ENCODE data around the gene NDUFB8.
"Not testable (repeated sequence)": the region's sequence is repeated elsewhere in the genome, so short reads cannot be mapped to it uniquely, and the experiment has no call there.

NDUFB8 gene

GRCh38 chr10:100529475-100530298, at the start of gene NDUFB8:
NDUFB8 (minus strand) TSS chr10:100529871; CDS start chr10:100529851, 20 bp downstream.
- DNase-seq (ENCODE audit: low read depth), result no peak

DNA sequence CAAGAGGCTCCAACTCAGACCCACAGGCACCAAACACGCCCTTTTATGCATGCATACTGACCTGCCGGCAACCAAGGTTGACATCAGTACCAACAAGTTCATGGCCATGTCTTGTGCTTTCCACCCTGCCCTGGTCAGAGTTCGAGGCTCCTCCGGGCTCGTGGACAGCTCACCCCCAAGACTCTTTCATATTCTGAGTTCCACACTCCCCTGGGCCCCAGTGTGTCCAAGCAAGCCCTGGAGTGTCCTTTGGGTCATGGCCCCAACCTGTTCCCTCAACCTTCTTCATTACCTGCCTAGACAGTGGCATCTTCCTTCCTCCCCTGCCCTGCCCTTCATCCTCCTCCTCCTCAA, 46.6 kb upstream of the NDUFB8 start:
- no peak for DNase-seq (ENCODE audit: low read depth)

DNA sequence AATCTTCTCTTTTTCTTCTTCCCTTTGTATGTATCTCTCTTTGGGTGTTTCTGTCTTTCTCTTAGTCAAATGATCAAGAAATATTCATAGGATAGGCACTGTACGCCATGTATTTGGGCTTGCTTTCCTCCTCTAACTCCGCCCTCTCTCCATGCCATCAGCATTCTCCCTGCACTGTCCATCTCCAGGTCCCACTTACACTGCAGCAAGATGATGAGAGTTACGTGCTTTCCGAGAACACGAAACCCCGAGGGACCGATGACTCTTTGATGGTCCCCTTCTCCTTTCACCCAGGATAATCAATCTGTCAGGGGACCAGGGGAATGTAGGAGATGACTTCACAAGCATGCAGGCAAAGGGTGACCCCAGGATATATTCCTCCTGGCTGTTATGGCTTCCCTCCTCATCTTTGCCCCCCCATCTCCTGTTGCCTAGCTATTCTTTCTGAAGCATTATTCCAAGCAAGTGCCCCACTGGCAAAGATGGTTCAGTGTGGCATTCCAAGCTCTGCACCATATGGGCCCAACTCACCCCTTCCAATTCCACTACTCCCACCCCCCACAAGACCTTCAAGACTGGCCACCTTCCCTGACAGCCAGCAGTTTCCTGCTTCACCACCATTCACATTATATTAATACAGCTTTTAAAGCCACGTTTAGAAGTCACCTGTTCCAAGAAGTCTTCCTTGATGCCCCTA, 46.1 kb upstream of the NDUFB8 start:
- no peak for DNase-seq (ENCODE audit: low read depth)

DNA sequence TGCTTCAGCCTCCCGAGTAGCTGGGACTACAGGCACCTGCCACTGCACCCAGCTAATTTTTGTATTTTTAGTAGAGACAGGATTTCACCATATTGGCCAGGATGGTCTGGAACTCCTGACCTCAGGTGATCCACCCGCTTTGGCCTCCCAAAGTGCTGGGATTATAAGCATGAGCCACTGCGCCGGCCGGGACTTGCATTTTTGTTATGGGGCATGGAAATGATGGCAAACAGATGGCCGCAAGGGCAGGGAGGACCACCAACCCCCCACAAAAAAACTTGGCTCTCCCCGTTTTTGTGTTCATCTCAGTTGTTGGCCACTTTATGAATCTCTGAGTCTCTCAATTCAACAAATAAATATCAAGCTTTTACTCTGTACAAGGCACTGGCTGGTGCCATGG, 45.5 kb upstream of the NDUFB8 start:
- not testable (repeated sequence) for DNase-seq (ENCODE audit: low read depth)

DNA sequence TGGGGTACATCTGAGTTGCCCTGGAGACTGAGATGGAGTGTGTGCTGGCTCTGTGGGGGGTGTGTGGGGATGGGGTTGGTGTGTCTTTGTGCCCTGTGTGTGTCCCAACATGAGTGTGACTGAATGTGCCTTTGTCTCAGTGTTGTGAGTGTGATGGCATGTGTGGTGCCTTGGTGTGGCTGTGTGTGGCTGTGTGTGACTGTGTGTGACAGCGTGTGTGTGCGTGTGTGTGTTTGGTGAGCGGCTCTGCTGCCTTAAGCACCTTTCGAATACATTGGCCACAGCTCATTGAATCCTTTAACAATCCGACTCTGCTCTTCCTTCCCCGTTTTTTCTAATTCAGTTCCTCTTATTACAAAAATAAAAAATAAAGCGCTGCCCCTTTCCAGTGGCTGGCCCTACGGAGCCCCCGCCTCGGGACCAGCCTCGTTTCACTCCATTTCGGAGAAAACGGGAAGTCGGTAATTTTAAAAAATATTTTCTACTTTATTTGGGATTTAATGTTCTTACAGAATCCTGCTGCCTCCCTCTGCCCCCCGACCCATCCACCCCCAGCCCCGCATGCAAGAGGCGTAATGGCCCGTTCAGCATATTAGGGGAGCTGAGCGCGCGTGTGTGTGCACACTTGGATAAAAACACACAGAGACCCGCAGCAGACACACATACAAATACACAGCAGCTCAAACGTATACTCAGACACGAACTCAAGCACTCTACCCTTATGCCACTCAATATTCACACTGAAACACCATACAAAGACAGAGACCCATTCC, 41.6 kb upstream of the NDUFB8 start:
- no peak for DNase-seq (ENCODE audit: low read depth)

GRCh38 chr10:100570506-100570905, 40.8 kb upstream of the NDUFB8 start:
- DNase-seq (ENCODE audit: low read depth), result no peak

- no peak for DNase-seq (ENCODE audit: low read depth)
Measured at GRCh38 chr10:100569687-100570481, 40.2 kb upstream of the NDUFB8 start.

- DNase-seq (ENCODE audit: low read depth), result no peak
Measured at GRCh38 chr10:100568912-100569311, 39.2 kb upstream of the NDUFB8 start.

GRCh38 chr10:100567826-100568225, 38.2 kb upstream of the NDUFB8 start:
- no peak for DNase-seq (ENCODE audit: low read depth)

GRCh38 chr10:100567249-100567648, 37.6 kb upstream of the NDUFB8 start:
- DNase-seq (ENCODE audit: low read depth), result no peak

DNA sequence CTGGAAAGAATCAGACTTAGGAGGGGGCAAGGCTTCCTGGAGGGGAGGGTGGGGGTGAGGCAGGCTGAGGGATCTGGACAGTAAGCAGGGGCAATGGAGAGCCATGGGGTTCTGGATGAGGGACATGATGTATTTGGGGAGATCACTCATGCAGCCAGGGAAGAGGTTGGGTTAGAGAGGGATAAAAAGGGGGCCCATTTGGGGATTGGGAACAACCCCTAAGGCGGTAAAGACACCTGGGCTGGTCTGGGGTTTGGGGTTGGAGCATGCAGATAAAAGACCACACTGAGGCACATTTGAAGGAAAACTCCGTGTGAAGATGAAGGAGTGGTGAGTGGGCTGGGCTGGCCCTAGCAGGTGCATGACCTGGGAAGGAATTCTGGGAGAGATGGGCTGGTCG, 36.9 kb upstream of the NDUFB8 start:
- no peak for DNase-seq (ENCODE audit: low read depth)

- no peak for DNase-seq (ENCODE audit: low read depth)
Measured at GRCh38 chr10:100565206-100565985, 35.7 kb upstream of the NDUFB8 start.

GRCh38 chr10:100562008-100562672, 32.5 kb upstream of the NDUFB8 start:
- DNase-seq (ENCODE audit: low read depth), result peak; percentile 19

GRCh38 chr10:100561005-100561404, 31.3 kb upstream of the NDUFB8 start:
- no peak for DNase-seq (ENCODE audit: low read depth)

- DNase-seq (ENCODE audit: low read depth), result no peak
Measured at GRCh38 chr10:100560248-100560647, 30.6 kb upstream of the NDUFB8 start.

DNA sequence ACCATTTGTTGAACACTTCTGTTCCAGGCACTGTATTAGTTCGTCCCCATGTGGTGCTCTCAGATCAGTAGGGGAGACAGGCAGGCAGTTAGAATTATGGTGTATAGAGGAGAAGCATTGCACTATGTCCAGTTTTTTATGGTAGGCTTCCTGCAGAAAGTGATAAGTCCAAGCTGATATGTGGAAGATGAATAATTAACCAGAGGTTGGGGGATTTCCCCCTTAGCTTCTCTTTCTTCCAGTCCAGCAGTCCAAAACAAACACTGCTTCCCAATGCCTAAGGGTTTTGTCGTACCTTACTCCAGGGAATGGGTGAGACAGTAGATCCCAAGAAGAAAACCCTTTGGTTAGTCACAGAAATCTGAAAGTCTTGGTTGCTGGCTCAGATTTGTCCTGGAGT, 25.2 kb upstream of the NDUFB8 start:
- no peak for DNase-seq (ENCODE audit: low read depth)

DNA sequence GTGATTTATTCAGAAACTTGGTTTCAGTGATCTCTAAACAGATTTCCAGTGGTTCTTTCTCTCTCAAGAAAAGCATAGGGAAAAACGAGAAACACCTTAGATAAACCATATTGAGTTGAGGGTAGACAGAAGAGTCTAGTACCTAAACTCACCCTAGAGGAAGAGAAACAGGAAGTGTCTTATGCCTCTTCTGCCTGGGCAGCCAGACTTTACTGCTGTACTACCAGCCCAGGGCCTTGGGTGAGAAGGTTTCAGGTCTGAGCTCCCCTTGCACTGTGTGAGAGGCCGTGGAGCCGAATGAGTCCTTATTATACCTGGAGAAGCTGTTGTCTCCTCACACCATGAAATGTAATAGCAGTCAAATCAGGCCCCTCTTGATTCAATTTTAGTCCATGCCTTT, 24.3 kb upstream of the NDUFB8 start:
- no peak for DNase-seq (ENCODE audit: low read depth)

DNA sequence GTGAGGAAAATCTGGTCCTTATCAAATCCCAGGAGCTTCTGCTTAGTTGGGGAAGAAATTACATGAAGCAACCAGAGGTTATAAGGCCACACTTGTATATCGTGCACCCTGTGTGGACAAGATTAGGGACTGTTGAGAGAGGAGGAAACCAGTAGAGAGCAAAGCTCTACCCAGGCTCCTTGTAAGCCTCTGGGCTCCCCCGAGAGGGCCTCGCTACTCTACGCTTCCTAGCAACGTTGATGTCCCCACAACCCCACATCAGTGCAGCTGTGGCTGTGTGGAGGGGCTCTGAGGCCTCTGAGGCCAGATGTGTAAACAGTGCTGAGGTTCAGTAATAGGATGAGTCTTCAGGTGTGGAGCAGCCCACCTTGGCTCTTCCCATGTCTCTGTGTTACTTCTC, 22.1 kb upstream of the NDUFB8 start:
- no peak for DNase-seq (ENCODE audit: low read depth)

DNA sequence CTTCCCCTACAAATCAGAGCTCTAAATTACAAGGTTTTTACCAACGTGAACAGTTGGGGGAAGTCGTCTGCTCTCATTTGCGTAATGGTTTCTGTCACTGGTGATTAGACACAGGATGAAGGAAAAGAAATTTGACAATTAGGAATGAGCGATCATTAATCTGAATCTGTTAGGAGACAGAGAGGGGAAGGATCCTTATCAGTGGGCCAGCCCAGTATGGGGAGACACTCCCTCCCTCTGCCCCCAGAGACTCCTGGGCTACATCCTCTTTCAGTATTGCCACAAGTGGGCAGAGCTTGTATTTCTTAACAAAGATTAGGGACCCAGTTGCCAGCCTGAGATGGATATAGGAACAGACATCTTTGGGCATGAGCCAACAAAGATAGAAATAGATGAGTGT, 21.5 kb upstream of the NDUFB8 start:
- no peak for DNase-seq (ENCODE audit: low read depth)

DNA sequence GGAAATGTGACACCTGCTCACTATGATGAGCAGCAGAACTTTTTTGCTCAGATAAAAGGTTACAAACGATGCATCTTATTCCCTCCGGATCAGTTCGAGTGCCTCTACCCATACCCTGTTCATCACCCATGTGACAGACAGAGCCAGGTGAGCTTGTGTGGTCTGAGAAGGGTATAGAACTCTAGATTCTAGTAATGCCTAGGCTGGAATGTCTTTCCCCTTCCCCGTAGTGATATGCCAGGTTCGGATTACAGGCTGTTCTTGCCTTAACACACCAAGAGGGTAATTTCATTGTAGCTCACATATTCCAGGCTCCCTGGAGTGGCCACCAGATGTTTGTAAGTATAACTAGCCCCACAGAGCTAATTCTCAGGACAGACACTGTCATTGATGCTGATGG, 15.3 kb upstream of the NDUFB8 start:
- DNase-seq (ENCODE audit: low read depth), result no peak

DNA sequence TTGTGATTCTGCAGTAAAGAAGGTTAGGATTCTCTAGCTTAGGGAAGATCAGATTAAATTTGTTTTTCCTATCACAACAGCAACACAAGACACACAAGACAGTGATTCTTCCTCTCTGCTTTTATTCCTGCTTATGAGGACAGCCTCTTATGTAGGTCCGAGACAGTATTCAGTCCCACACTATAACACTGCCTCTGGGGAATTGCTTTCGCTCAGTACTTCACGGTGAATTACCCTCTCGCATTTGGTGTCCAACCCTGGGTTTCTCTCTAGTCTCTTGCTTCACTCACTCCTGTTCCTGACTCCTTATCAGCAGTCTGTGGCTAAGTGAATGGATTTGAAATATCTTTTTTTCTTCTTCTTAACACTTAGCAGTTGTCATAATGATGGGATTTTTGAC, 7.8 kb upstream of the NDUFB8 start:
- no peak for DNase-seq (ENCODE audit: low read depth)

Data from HS-5 (cell line).